NK-92 treated with Interleukin-12 subunit alpha and Interleukin-12 subunit beta, amount 100 ng/mL, for 24 hours (cell line): Measurements from ENCODE around the gene ADGRG6.
"Not testable (repeated sequence)": the region's sequence is repeated elsewhere in the genome, so short reads cannot be mapped to it uniquely, and the experiment has no call there.

Experiments used
- DNase-seq: peaks from one replicate; lab custom pipeline; 2025; lab: John Stamatoyannopoulos, UW

ADGRG6 gene

GRCh38 chr6:142446168-142446567, 144.4 kb downstream of the ADGRG6 start:
- DNase-seq: no peak

- no peak for DNase-seq
Measured at GRCh38 chr6:142446576-142446975, 144.8 kb downstream of the ADGRG6 start.

GRCh38 chr6:142448091-142448729, 146.4 kb downstream of the ADGRG6 start:
- DNase-seq: no peak

GRCh38 chr6:142450856-142451255, 149.0 kb downstream of the ADGRG6 start:
- DNase-seq: not testable (repeated sequence)

GRCh38 chr6:142452993-142453392, 151.2 kb downstream of the ADGRG6 start:
- DNase-seq: no peak

GRCh38 chr6:142454196-142454595, 152.4 kb downstream of the ADGRG6 start:
- not testable (repeated sequence) for DNase-seq

GRCh38 chr6:142454848-142455247, 153.0 kb downstream of the ADGRG6 start:
- not testable (repeated sequence) for DNase-seq

GRCh38 chr6:142455957-142456589, 154.3 kb downstream of the ADGRG6 start:
- no peak for DNase-seq

GRCh38 chr6:142457638-142458406, 156.0 kb downstream of the ADGRG6 start:
- no peak for DNase-seq

GRCh38 chr6:142458836-142459235, 157.0 kb downstream of the ADGRG6 start:
- no peak for DNase-seq

- no peak for DNase-seq
Measured at GRCh38 chr6:142459271-142459670, 157.5 kb downstream of the ADGRG6 start.

- no peak for DNase-seq
Measured at GRCh38 chr6:142462260-142462659, 160.5 kb downstream of the ADGRG6 start.

GRCh38 chr6:142463988-142464387, 162.2 kb downstream of the ADGRG6 start:
- DNase-seq: no peak

GRCh38 chr6:142469220-142469619, 167.4 kb downstream of the ADGRG6 start:
- DNase-seq: no peak

GRCh38 chr6:142470421-142470820, 168.6 kb downstream of the ADGRG6 start:
- no peak for DNase-seq

- DNase-seq: no peak
Measured at GRCh38 chr6:142474531-142475289, 172.9 kb downstream of the ADGRG6 start.

- DNase-seq: no peak
Measured at GRCh38 chr6:142476452-142476851, 174.6 kb downstream of the ADGRG6 start.

GRCh38 chr6:142478117-142478516, 176.3 kb downstream of the ADGRG6 start:
- peak; percentile 15 for DNase-seq

- no peak for DNase-seq
Measured at GRCh38 chr6:142481466-142481865, 179.7 kb downstream of the ADGRG6 start.

- no peak for DNase-seq
Measured at GRCh38 chr6:142482249-142482648, 180.4 kb downstream of the ADGRG6 start.

- no peak for DNase-seq
Measured at GRCh38 chr6:142482974-142483373, 181.2 kb downstream of the ADGRG6 start.

- DNase-seq: no peak
Measured at GRCh38 chr6:142485256-142485655, 183.4 kb downstream of the ADGRG6 start.
